ENCODE data around the gene RACGAP1.
"Not testable (repeated sequence)": the region's sequence is repeated elsewhere in the genome, so short reads cannot be mapped to it uniquely, and the experiment has no call there.

DNA sequence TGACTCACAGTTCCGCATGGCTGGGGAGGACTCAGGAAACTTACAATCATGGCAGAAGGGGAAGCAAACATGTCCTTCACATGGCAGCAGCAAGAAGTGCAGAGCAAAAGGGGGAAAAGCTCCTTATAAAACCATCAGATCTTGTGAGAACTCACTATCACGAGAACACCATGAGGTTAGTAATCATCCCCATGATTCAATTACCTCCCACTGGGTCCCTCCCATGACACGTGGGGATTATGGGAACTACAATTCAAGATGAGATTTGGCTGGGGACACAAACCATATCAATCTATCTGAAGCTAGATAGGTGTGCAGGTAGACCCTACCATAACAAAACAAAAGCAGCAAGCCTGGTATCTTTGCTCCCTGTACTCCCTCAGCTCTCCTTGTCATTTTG lies 38.8 kb downstream of the RACGAP1 start:
- TF ChIP-seq BHLHE40 (IDR thresholded peaks at IDR 0.05; ENCODE audit: borderline replicate concordance); TARDBP (IDR thresholded peaks at IDR 0.05); ARNT (IDR thresholded peaks at IDR 0.05); SUZ12 (IDR thresholded peaks at IDR 0.05); SP1 (IDR thresholded peaks at IDR 0.05); NFRKB (IDR thresholded peaks at IDR 0.05); CTBP1 (IDR thresholded peaks at IDR 0.05; ENCODE audit: borderline replicate concordance): not testable (repeated sequence)

Measured in HEK293T (cell line).